Measurements from ENCODE around the gene BPI. TPM values are rescaled to one million over a fixed set of nuclear protein-coding genes. Genes with fewer than 3 reads are reported as not detected.

BPI gene
- total RNA-seq, 1 experiment from 2014 or later, result not detected

DNA sequence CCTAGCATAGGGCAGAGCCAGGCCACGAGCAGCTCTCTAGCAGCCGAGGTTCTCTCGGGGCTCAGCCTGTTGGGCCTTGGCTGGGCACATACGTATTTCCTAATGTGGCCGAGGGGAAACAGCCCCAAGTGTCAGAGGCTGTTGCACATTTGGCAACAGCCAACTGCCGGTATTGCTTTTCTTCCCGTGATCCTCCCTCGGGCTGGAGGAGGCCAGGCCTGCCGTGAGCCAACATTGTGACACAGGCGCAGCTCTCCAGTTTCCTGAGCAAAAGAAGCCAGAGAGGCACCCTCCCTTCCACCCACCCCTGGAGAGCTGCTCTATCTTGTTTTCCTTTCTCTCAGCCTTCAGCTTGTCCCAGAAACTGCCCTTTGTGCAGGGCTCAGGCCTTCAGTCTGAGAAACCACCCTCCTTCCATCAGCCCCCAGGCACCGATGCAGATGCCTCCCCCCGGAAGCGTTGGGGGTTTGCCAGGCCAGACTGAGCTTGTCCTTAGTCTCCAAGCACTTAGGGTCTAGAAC is 5.1 kb upstream of the BPI start:
- no peak overlapping the region for H3T11ph ChIP-seq (ENCODE audit: low read length)
- no peak overlapping the region for H3K4ac ChIP-seq (ENCODE audit: low read depth, low read length)
- H4K8ac ChIP-seq (replicated peaks; ENCODE audit: insufficient read length, low read depth, low read length), result no peak overlapping the region
- H3K79me2 ChIP-seq (ENCODE audit: insufficient read depth, low read length), result no peaks in the 10 kb centered on the region
- H3K79me1 ChIP-seq (ENCODE audit: insufficient read depth, low read depth, low read length, poor library complexity, severe bottlenecking), result no peaks in the 10 kb centered on the region
- Mint-ChIP-seq H3K27ac (peak overlapping the region in 2 of 3 experiments; percentile 55 to 66; a peak in 2 of 7 replicates), H3K4me1 (peaks cover 11 to 24% of the 10 kb centered on the region in 2 experiments), H3K9me3 (no peaks in the 10 kb centered on the region), H3K4me3 (no peak overlapping the region; a peak in 1 of 5 replicates), H3K36me3 (ENCODE audit: insufficient read depth in 1 of 3, low read depth in 3 of 3) (no peaks in the 10 kb centered on the region), H3K27me3 (ENCODE audit: low read depth) (peaks cover 3% of the 10 kb centered on the region; the same call in 1 of the 2 replicates)
- H2BK12ac ChIP-seq (ENCODE audit: insufficient read length, low read depth, low read length), result no peak overlapping the region
- no peak for DNase-seq
- no peak overlapping the region for H3K9ac ChIP-seq (ENCODE audit: extremely low read depth, insufficient read length, low read length)
- H3K23me2 ChIP-seq (ENCODE audit: insufficient read length, low read depth, low read length, poor library complexity, severe bottlenecking), result no peaks in the 10 kb centered on the region
- H4K91ac ChIP-seq (ENCODE audit: insufficient read length, low read depth, low read length), result no peak overlapping the region
- no peak overlapping the region for H3K4me2 ChIP-seq (ENCODE audit: insufficient read depth, insufficient read length, low read length)
- no peak overlapping the region for H2BK120ac ChIP-seq (ENCODE audit: low read depth, low read length, poor library complexity, severe bottlenecking)
- no peak overlapping the region for H3K23ac ChIP-seq (ENCODE audit: insufficient read length, low read depth, low read length)
- no peak overlapping the region for H2BK20ac ChIP-seq (ENCODE audit: low read depth, low read length, poor library complexity, severe bottlenecking)
- no peak overlapping the region for H2BK5ac ChIP-seq (ENCODE audit: insufficient read length, low read length)
- no peak overlapping the region for H4K5ac ChIP-seq (ENCODE audit: insufficient read length, low read depth, low read length)
- no peak overlapping the region for H2BK15ac ChIP-seq (ENCODE audit: low read depth, low read length)
- peaks cover 2% of the 10 kb centered on the region for H4K20me1 ChIP-seq (ENCODE audit: control insufficient read depth, insufficient read depth, insufficient read length)
- H3K27ac ChIP-seq (ENCODE audit: insufficient read length, low read depth, low read length), result no peak overlapping the region
- H2AFZ ChIP-seq (ENCODE audit: low read length), result no peak overlapping the region
- no peak overlapping the region for H2AK5ac ChIP-seq (ENCODE audit: insufficient read length, low read length)
- no peaks in the 10 kb centered on the region for H3K9me3 ChIP-seq (ENCODE audit: control insufficient read depth, low read depth, low read length)
- H3K14ac ChIP-seq (ENCODE audit: insufficient read depth, low read length), result no peak overlapping the region
- no peaks in the 10 kb centered on the region for H3K4me1 ChIP-seq (ENCODE audit: insufficient read depth, low read length)
- no peaks in the 10 kb centered on the region for H3K27me3 ChIP-seq (ENCODE audit: insufficient read depth, low read length)
- H3K18ac ChIP-seq (ENCODE audit: insufficient read length, low read depth, low read length), result no peak overlapping the region
- TF ChIP-seq CTCF (conservative IDR thresholded peaks at IDR 0.05), result no peak
- WGBS (ENCODE audit: extremely low coverage, insufficient read length, low lambda C conversion rate), result no CpG with 5 or more reads among the region's 13 CpGs
- no peak overlapping the region for H3K56ac ChIP-seq (ENCODE audit: insufficient read length, low read depth, low read length)
